Lower leg skin (tissue), 4 donors: Measurements from ENCODE around the gene HMGB1. TPM values are rescaled to one million over a fixed set of nuclear protein-coding genes. Genes with fewer than 3 reads are reported as not detected.

Experiments used
- DNase-seq, 2 donors: peaks; one replicate each; pipeline ENCODE4 v3.0.0-alpha.2; 2019; ENCODE audit warnings: low spot score in 2 of 2
- H3K4me3 ChIP-seq: fragments of 200-600 bp; sonication (generic); 2 replicates; pipeline ENCODE4 v1.5.1; 2017; ENCODE audit warnings: mild to moderate bottlenecking, low read depth; ENCODE audit not compliant: poor library complexity, severe bottlenecking
- POLR2A ChIP-seq, 2 donors: fragments of 450-650 bp; IDR thresholded peaks; one replicate each; pipeline ENCODE4 v1.6.1; 2016 to 2017; ENCODE audit warnings: antibody characterized with exemption in 2 of 2, mild to moderate bottlenecking in 1 of 2, moderate library complexity in 1 of 2
- WGBS, 2 donors: methylation state at CpG; one replicate each; pipeline ENCODE4 v1.1.5; 2018; 5-methylcytosine and 5-hydroxymethylcytosine counted together
- intact Hi-C: fragments of 100-400 bp; cut with DNase I; formaldehyde crosslinking; loops from one replicate; pipeline ENCODE4 v1.15.0; 2023; ENCODE audit warnings: low total_unique reads
- total RNA-seq, 4 donors: library from RNA; depleted of rRNA; stranded (reverse); fragments of >200 nt; gene quantifications; one replicate each; pipeline ENCODE4 v1.1.0, GENCODE V29; 2016
- TF ChIP-seq, protein P1 (sequence below), 3 donors: fragments of 450-650 bp; IDR thresholded peaks; one replicate each; pipeline ENCODE4 v1.5.1; 2016; ENCODE audit warnings: antibody characterized with exemption in 3 of 3, mild to moderate bottlenecking in 3 of 3, moderate library complexity in 2 of 3

The HMGB1 gene
- total RNA-seq, 4 donors from 2014 or later = 158 to 262 (median 208) TPM

DNA sequence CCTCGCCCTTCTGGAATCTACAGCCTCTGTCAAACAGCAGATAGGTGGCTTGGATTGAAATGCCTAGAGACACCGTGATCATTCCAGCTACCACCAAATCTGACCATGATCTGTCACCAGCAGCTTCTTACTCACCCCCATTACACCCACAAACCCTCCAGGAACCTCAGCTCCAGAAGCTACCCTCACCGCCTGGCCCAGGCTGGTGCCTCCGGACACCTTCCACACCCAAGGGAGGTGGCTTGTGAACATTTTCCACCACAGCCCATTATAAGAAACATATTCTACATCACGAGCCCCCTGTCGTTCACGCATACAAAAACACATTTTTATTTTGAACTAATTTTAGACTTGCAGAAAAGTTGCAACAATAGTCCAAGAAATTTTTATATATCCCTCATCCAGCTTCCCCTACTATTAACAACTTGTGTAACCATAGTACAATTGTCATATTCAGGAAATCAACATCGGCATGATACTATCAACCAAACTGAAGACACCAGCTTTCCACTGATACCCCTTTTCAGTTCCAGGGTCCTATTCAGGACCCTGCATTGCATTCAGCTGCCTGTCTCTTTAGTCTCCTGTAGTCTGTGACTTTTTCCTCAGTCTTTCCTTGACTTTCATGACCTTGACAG lies 58.8 kb downstream of the HMGB1 start:
- DNase-seq = no peak
- intact Hi-C loops = loop anchor here (5.0 kb wide), 1 partner anchor 55 kb away; no protein-coding TSS in a partner anchor
- 71 to 83% methylated on average over 8 of the region's 8 CpGs for WGBS, 2 donors

More for the DNA sequence above, 58.8 kb downstream of the HMGB1 start:
- H3K4me3 ChIP-seq = no peak overlapping the region
- TF ChIP-seq POLR2A (IDR thresholded peaks at IDR 0.05) = no peak
- TF ChIP-seq, protein P1, sequence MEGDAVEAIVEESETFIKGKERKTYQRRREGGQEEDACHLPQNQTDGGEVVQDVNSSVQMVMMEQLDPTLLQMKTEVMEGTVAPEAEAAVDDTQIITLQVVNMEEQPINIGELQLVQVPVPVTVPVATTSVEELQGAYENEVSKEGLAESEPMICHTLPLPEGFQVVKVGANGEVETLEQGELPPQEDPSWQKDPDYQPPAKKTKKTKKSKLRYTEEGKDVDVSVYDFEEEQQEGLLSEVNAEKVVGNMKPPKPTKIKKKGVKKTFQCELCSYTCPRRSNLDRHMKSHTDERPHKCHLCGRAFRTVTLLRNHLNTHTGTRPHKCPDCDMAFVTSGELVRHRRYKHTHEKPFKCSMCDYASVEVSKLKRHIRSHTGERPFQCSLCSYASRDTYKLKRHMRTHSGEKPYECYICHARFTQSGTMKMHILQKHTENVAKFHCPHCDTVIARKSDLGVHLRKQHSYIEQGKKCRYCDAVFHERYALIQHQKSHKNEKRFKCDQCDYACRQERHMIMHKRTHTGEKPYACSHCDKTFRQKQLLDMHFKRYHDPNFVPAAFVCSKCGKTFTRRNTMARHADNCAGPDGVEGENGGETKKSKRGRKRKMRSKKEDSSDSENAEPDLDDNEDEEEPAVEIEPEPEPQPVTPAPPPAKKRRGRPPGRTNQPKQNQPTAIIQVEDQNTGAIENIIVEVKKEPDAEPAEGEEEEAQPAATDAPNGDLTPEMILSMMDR (IDR thresholded peaks at IDR 0.05) = no peak

Other genes with a start within 250 kb of the HMGB1 start
- gene KATNAL1, start 158.4 kb downstream of the HMGB1 start, total RNA-seq = 10 to 100 TPM in 1 of 4 donors, 1 to 10 TPM in 3; 3.1 to 15.2 (median 4.2) TPM
- gene UBE2L5, start 43.4 kb downstream of the HMGB1 start, total RNA-seq = under 1 TPM in 2 of 4 donors, not detected in 2; 0.13 to 0.20 TPM
- 10 to 100 TPM; 16.0 to 20.8 (median 18.2) TPM for gene USPL1, start 152.0 kb upstream of the HMGB1 start, total RNA-seq